DLD1 (cell line): ENCODE measurements around the gene AIFM2.
"Not testable (repeated sequence)": the region's sequence is repeated elsewhere in the genome, so short reads cannot be mapped to it uniquely, and the experiment has no call there.

ENCODE experiments used
- in situ Hi-C: cut with HindIII; loops from 2 replicates; pipeline ENCODE4 v1.10.0; 2017; ENCODE audit warnings: low sequenced_read_pairs

Gene AIFM2

GRCh38 chr10:70096016-70096704, 36.5 kb downstream of the AIFM2 start:
- in situ Hi-C loops = no loop called here

GRCh38 chr10:70094250-70094649, 38.4 kb downstream of the AIFM2 start:
- in situ Hi-C loops = no loop called here

GRCh38 chr10:70093335-70093944, 39.2 kb downstream of the AIFM2 start:
- in situ Hi-C loops = no loop called here

GRCh38 chr10:70092389-70092718, 40.3 kb downstream of the AIFM2 start:
- in situ Hi-C loops = no loop called here

- in situ Hi-C loops = no loop called here
Observed at GRCh38 chr10:70090951-70091350, 41.7 kb downstream of the AIFM2 start.

- in situ Hi-C loops = no loop called here
Observed at GRCh38 chr10:70090013-70090412, 42.6 kb downstream of the AIFM2 start.

- in situ Hi-C loops = no loop called here
Observed at GRCh38 chr10:70088308-70088698, 44.3 kb downstream of the AIFM2 start.

- in situ Hi-C loops = no loop called here
Observed at GRCh38 chr10:70087616-70088307, 44.9 kb downstream of the AIFM2 start.

- in situ Hi-C loops = no loop called here
Observed at GRCh38 chr10:70085975-70086613, 46.5 kb downstream of the AIFM2 start.

GRCh38 chr10:70084189-70084588, 48.4 kb downstream of the AIFM2 start:
- in situ Hi-C loops = no loop called here

- in situ Hi-C loops = not testable (repeated sequence)
Observed at GRCh38 chr10:70080789-70081188, 51.8 kb downstream of the AIFM2 start.

GRCh38 chr10:70078937-70079336, 53.7 kb downstream of the AIFM2 start:
- in situ Hi-C loops = no loop called here

- in situ Hi-C loops = no loop called here
Observed at GRCh38 chr10:70078329-70078728, 54.3 kb downstream of the AIFM2 start.

- in situ Hi-C loops = no loop called here
Observed at GRCh38 chr10:70074971-70075370, 57.7 kb downstream of the AIFM2 start.

- in situ Hi-C loops = no loop called here
Observed at GRCh38 chr10:70074165-70074564, 58.5 kb downstream of the AIFM2 start.

- in situ Hi-C loops = no loop called here
Observed at GRCh38 chr10:70070834-70071233, 61.8 kb downstream of the AIFM2 start.

GRCh38 chr10:70069346-70069745, 63.3 kb downstream of the AIFM2 start:
- in situ Hi-C loops = no loop called here

- in situ Hi-C loops = no loop called here
Observed at GRCh38 chr10:70068925-70069324, 63.7 kb downstream of the AIFM2 start.

GRCh38 chr10:70067586-70067985, 65.0 kb downstream of the AIFM2 start:
- in situ Hi-C loops = no loop called here

- in situ Hi-C loops = no loop called here
Observed at GRCh38 chr10:70066190-70066589, 66.4 kb downstream of the AIFM2 start.

GRCh38 chr10:70064486-70064885, 68.1 kb downstream of the AIFM2 start:
- in situ Hi-C loops = no loop called here
